A549 (cell line): ENCODE measurements around the gene RAB2B. TPM values are rescaled to one million over a fixed set of nuclear protein-coding genes. Genes with fewer than 3 reads are reported as not detected.

Experiments
- ATAC-seq, 2 experiments: fragments of 200-7000 bp in 1 of 2; fragments of >200 bp in 1 of 2; cut with Nextera tagmentation in 1 of 2; cut with Tn5 transposase in 1 of 2; 3 replicates each; pipeline versions ENCODE4 v1.8.0 to v1.9.1; 2018 to 2020; ENCODE audit warnings: mild to moderate bottlenecking in 1 of 2, moderate library complexity in 1 of 2
- CTCF ChIA-PET: fragments of 300-600 bp; sonication (Branson Sonifier 250); formaldehyde crosslinking; extraction: SDS; loops from one replicate; lab custom pipeline; 2021; ENCODE audit warnings: antibody characterized with exemption, inconsistent platforms; lab: Yijun Ruan, JAX
- POLR2A ChIA-PET: fragments of 350-600 bp; formaldehyde crosslinking; extraction: SDS; loops from one replicate; lab custom pipeline; 2021; ENCODE audit warnings: antibody characterized with exemption, inconsistent platforms; lab: Yijun Ruan, JAX
- DNase-seq, 2 experiments: peaks; one replicate each; pipeline versions ENCODE4 v3.0.0 to v3.0.0-alpha.2; 2011 to 2016; ENCODE audit warnings: low read depth in 1 of 2, low spot score in 1 of 2
- FAIRE-seq: peaks from 2 replicates; lab custom pipeline; 2011; peaks lifted over from hg19 to GRCh38; lab: Jason Lieb, UNC
- H3K27ac ChIP-seq, 2 experiments: fragments of >200 bp; sonication (Bioruptor Twin); formaldehyde crosslinking; 3 replicates each; pipeline ENCODE4 v1.5.1; 2016 to 2017
- H3K4me1 ChIP-seq: fragments of >200 bp; sonication (Bioruptor Twin); formaldehyde crosslinking; 3 replicates; pipeline ENCODE4 v1.6.1; 2016
- H3K4me2 ChIP-seq: fragments of >200 bp; sonication (Bioruptor Twin); formaldehyde crosslinking; 3 replicates; pipeline ENCODE4 v1.6.1; 2016
- H3K4me3 ChIP-seq: fragments of >200 bp; sonication (Bioruptor Twin); formaldehyde crosslinking; 3 replicates; pipeline ENCODE4 v1.5.1; 2016
- H3K9me3 ChIP-seq: fragments of >200 bp; sonication (Bioruptor Twin); formaldehyde crosslinking; 3 replicates; pipeline ENCODE4 v1.6.1; 2016
- CHD4 ChIP-seq: fragments of 200-600 bp; sonication (generic); IDR thresholded peaks from 2 replicates; pipeline ENCODE4 v1.6.1; 2016; ENCODE audit warnings: antibody characterized with exemption, mild to moderate bottlenecking, borderline replicate concordance
- E2F6 ChIP-seq: IDR thresholded peaks from 2 replicates; pipeline ENCODE4 v1.6.1; 2012; ENCODE audit warnings: low read depth, borderline replicate concordance
- EHF ChIP-seq: fragments of 250-450 bp; sonication (Bioruptor Pico); IDR thresholded peaks from 2 replicates; pipeline ENCODE4 v1.5.0; 2020; ENCODE audit warnings: mild to moderate bottlenecking
- EHMT2 ChIP-seq: fragments of 200-600 bp; sonication (generic); IDR thresholded peaks from 2 replicates; pipeline ENCODE4 v1.6.1; 2016; ENCODE audit warnings: antibody characterized with exemption, low read depth, mild to moderate bottlenecking, moderate library complexity
- EP300 ChIP-seq, 2 experiments: fragments of >200 bp; sonication (Bioruptor Twin); formaldehyde crosslinking; IDR thresholded peaks; 2 replicates in 1 of 2; 3 replicates in 1 of 2; pipeline ENCODE4 v1.6.1; 2016 to 2017
- FOSB ChIP-seq: fragments of 250-450 bp; sonication (Bioruptor Pico); IDR thresholded peaks from 2 replicates; pipeline ENCODE4 v1.5.0; 2020; ENCODE audit warnings: mild to moderate bottlenecking, moderate library complexity
- FOSL2 ChIP-seq, 2 experiments: fragments of 450-650 bp in 1 of 2; fragments of >200 bp in 1 of 2; sonication (Bioruptor Twin) in 1 of 2; formaldehyde crosslinking; IDR thresholded peaks; 2 replicates each; pipeline versions ENCODE4 v1.5.0 to v1.6.1; 2016 to 2020; ENCODE audit warnings: mild to moderate bottlenecking in 1 of 2, moderate library complexity in 1 of 2
- GATA3 ChIP-seq: IDR thresholded peaks from 2 replicates; pipeline ENCODE4 v1.6.1; 2012; ENCODE audit warnings: borderline replicate concordance
- HEYL ChIP-seq: fragments of 250-450 bp; sonication (Bioruptor Pico); IDR thresholded peaks from 2 replicates; pipeline ENCODE4 v1.8.0; 2021; ENCODE audit warnings: mild to moderate bottlenecking, moderate library complexity
- JUN ChIP-seq, 2 experiments: fragments of >200 bp; sonication (Bioruptor Twin); formaldehyde crosslinking; IDR thresholded peaks; 2 replicates in 1 of 2; 3 replicates in 1 of 2; pipeline ENCODE4 v1.6.1; 2016 to 2017
- KDM1A ChIP-seq: fragments of 200-600 bp; sonication (generic); IDR thresholded peaks from 2 replicates; pipeline ENCODE4 v1.6.1; 2016; ENCODE audit warnings: low read depth, mild to moderate bottlenecking
- KDM5A ChIP-seq: fragments of 200-600 bp; sonication (generic); IDR thresholded peaks from 2 replicates; pipeline ENCODE4 v1.6.1; 2016; ENCODE audit warnings: antibody characterized with exemption, mild to moderate bottlenecking
- MAFK ChIP-seq: fragments of 450-650 bp; IDR thresholded peaks from 2 replicates; pipeline ENCODE4 v1.6.1; 2014; ENCODE audit not compliant: partially characterized antibody
- MAZ ChIP-seq: fragments of 150-350 bp; IDR thresholded peaks from 2 replicates; pipeline ENCODE4 v1.6.1; 2014; ENCODE audit warnings: antibody characterized with exemption, low read depth, low read length, borderline replicate concordance
- PHF8 ChIP-seq: fragments of 200-600 bp; sonication (generic); IDR thresholded peaks from 2 replicates; pipeline ENCODE4 v1.6.1; 2016; ENCODE audit warnings: low read depth, mild to moderate bottlenecking, antibody characterized with exemption, moderate library complexity, borderline replicate concordance
- RCOR1 ChIP-seq: fragments of 150-350 bp; IDR thresholded peaks from 2 replicates; pipeline ENCODE4 v1.6.1; 2014; ENCODE audit warnings: antibody characterized with exemption, low read length, low read depth
- TP53 ChIP-seq: fragments of 250-450 bp; sonication (Bioruptor Pico); IDR thresholded peaks from 2 replicates; pipeline ENCODE4 v1.5.0; 2021; ENCODE audit warnings: mild to moderate bottlenecking, moderate library complexity
- ZC3H11A ChIP-seq: fragments of 450-650 bp; IDR thresholded peaks from 2 replicates; pipeline ENCODE4 v1.6.1; 2014; ENCODE audit warnings: antibody characterized with exemption, mild to moderate bottlenecking
- ZFP36 ChIP-seq: fragments of 450-650 bp; IDR thresholded peaks from 2 replicates; pipeline ENCODE4 v1.6.1; 2014; ENCODE audit warnings: borderline replicate concordance; ENCODE audit not compliant: partially characterized antibody
- WGBS: methylation state at CpG from one replicate; pipeline ENCODE4 v1.1.6; 2017; ENCODE audit errors: missing lambda C conversion rate; 5-methylcytosine and 5-hydroxymethylcytosine counted together
- polyA plus RNA-seq, 4 experiments: library from polyadenylated mRNA; depleted of rRNA in 3 of 4; stranded (reverse); fragments of >200 nt; fragmentation: RNase III in 1 of 4; extraction: RNeasy Plus Mini Kit Qiagen cat#74134 plus additional on column Dnase treatment in 1 of 4; gene quantifications; 2 replicates in 3 of 4; 3 replicates in 1 of 4; pipeline ENCODE4 v1.2.3, GENCODE V29; 2011 to 2017
- TF ChIP-seq, protein P1 (sequence below): fragments of >200 bp; sonication (Bioruptor Twin); formaldehyde crosslinking; IDR thresholded peaks from 3 replicates; pipeline ENCODE4 v1.5.1; 2016

RAB2B gene
- polyA plus RNA-seq, 2 of the 4 experiments (the other 2 are of a cell fraction) = 18.4 to 41.3 TPM

DNA sequence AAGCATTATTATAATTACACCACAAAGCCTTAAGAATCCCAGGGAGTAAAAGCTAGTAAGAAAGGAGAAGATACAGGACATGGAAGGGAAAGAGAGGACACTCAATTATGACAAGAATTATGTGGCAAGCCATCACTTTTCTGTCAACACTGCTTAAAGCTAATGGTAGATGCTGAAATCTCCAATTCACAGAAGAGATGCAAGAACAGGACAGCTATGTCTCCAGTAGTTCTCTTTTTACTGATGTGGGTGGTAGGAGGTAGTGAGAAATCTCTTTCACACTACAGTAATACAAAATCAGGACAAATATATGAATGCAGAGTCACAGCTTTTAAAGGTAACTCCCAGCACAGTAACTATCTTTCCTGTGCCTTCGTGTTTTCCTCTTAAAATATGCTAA, 50.1 kb downstream of the RAB2B start:
- ATAC-seq (no peak), FAIRE-seq (no peak), DNase-seq (no peak)
- no peak for TF ChIP-seq MAFK
- no peak for TF ChIP-seq HEYL
- no peak for TF ChIP-seq TP53 (CRISPR knock-in tag)
- TF ChIP-seq FOSB (CRISPR knock-in tag) = no peak
- TF ChIP-seq, protein P1, sequence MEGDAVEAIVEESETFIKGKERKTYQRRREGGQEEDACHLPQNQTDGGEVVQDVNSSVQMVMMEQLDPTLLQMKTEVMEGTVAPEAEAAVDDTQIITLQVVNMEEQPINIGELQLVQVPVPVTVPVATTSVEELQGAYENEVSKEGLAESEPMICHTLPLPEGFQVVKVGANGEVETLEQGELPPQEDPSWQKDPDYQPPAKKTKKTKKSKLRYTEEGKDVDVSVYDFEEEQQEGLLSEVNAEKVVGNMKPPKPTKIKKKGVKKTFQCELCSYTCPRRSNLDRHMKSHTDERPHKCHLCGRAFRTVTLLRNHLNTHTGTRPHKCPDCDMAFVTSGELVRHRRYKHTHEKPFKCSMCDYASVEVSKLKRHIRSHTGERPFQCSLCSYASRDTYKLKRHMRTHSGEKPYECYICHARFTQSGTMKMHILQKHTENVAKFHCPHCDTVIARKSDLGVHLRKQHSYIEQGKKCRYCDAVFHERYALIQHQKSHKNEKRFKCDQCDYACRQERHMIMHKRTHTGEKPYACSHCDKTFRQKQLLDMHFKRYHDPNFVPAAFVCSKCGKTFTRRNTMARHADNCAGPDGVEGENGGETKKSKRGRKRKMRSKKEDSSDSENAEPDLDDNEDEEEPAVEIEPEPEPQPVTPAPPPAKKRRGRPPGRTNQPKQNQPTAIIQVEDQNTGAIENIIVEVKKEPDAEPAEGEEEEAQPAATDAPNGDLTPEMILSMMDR = no peak
- TF ChIP-seq KDM5A = no peak
- no peaks in the 10 kb centered on the region for H3K9me3 ChIP-seq
- H3K27ac ChIP-seq = no peak overlapping the region
- no peaks in the 10 kb centered on the region for H3K4me1 ChIP-seq
- 88% methylated on average over 1 of the region's 1 CpG for WGBS
- ChIA-PET POLR2A (no interaction called here), CTCF (interaction anchor here (0.7 to 1.2 kb wide), 4 partner anchors 10 to 29 kb away, joined by 3 read pairs; partner anchors contain the start of gene CHD8)
- no peak overlapping the region for H3K4me2 ChIP-seq
- no peak overlapping the region for H3K4me3 ChIP-seq

GRCh38 chr14:21419528-21419927, 57.2 kb downstream of the RAB2B start:
- Histone ChIP-seq H3K4me2 (no peak overlapping the region), H3K9me3 (no peaks in the 10 kb centered on the region), H3K4me3 (no peak overlapping the region), H3K27ac (no peak overlapping the region), H3K4me1 (no peaks in the 10 kb centered on the region)
- ChIA-PET CTCF (interaction anchor here (0.6 kb wide), 1 partner anchor 164 kb away, joined by 3 read pairs; no protein-coding TSS in a partner anchor), POLR2A (no interaction called here)
- ATAC-seq = no peak
- no peak for TF ChIP-seq TP53 (CRISPR knock-in tag)
- no peak for TF ChIP-seq RCOR1
- TF ChIP-seq ZFP36 = no peak
- TF ChIP-seq MAFK = no peak
- no peak for TF ChIP-seq MAZ
- TF ChIP-seq FOSL2 (IDR thresholded peaks at IDR 0.05) = no peak
- TF ChIP-seq FOSL2 (CRISPR knock-in tag; IDR thresholded peaks at IDR 0.05) = no peak
- TF ChIP-seq PHF8 = no peak
- TF ChIP-seq, protein P1 = no peak
- TF ChIP-seq E2F6 = no peak
- no peak for TF ChIP-seq KDM5A
- TF ChIP-seq JUN (IDR thresholded peaks at IDR 0.05) = no peak
- TF ChIP-seq ZC3H11A = no peak
- FAIRE-seq = no peak
- WGBS = 93% methylated on average over 5 of the region's 5 CpGs
- no peak for DNase-seq

GRCh38 chr14:21415329-21415728, 61.4 kb downstream of the RAB2B start:
- TF ChIP-seq TP53 (CRISPR knock-in tag) = no peak
- no peak for TF ChIP-seq KDM1A
- peak; percentile 33; the same call in 1 of the 2 replicates for TF ChIP-seq ZC3H11A
- no peak for TF ChIP-seq EHF (CRISPR knock-in tag)
- TF ChIP-seq EHMT2 = no peak
- TF ChIP-seq GATA3 = no peak
- TF ChIP-seq, protein P1 = no peak
- no peak for TF ChIP-seq CHD4
- no peak for TF ChIP-seq EP300 (IDR thresholded peaks at IDR 0.05)
- no peak overlapping the region for H3K27ac ChIP-seq
- H3K4me2 ChIP-seq = no peak overlapping the region
- FAIRE-seq (no peak), ATAC-seq (no peak), DNase-seq (no peak)
- ChIA-PET POLR2A (interaction anchor here (0.6 to 1.0 kb wide), 2 partner anchors 15 to 21 kb away, joined by 3 to 5 read pairs; no protein-coding TSS in a partner anchor), CTCF (interaction anchor here (1.0 to 2.4 kb wide), 5 partner anchors 13 to 401 kb away, joined by 3 to 5 read pairs (median 3); partner anchors contain the start of gene CHD8)
- H3K4me3 ChIP-seq = no peak overlapping the region
- 91% methylated on average over 4 of the region's 4 CpGs for WGBS
- no peaks in the 10 kb centered on the region for H3K4me1 ChIP-seq
- H3K9me3 ChIP-seq = no peaks in the 10 kb centered on the region
